Prostate gland (tissue), 2 donors: ENCODE results near the gene DIS3L2.

Source experiments
- POLR2A ChIP-seq: fragments of 450-650 bp; IDR thresholded peaks from one replicate; pipeline ENCODE4 v1.6.1; 2016; ENCODE audit warnings: antibody characterized with exemption, mild to moderate bottlenecking
- POLR2AphosphoS5 ChIP-seq: sonication (generic); formaldehyde crosslinking; IDR thresholded peaks from one replicate; pipeline ENCODE4 v1.6.1; 2017; ENCODE audit warnings: antibody characterized with exemption
- TF ChIP-seq, protein P1 (sequence below), 4 experiments: fragments of 200-600 bp in 2 of 4; fragments of 450-650 bp in 2 of 4; sonication (generic) in 2 of 4; IDR thresholded peaks; 1 replicate in 3 of 4; 2 replicates in 1 of 4; pipeline ENCODE4 v1.5.1; 2016 to 2019; ENCODE audit warnings: antibody characterized with exemption in 4 of 4, mild to moderate bottlenecking in 2 of 4, moderate library complexity in 2 of 4

DNA sequence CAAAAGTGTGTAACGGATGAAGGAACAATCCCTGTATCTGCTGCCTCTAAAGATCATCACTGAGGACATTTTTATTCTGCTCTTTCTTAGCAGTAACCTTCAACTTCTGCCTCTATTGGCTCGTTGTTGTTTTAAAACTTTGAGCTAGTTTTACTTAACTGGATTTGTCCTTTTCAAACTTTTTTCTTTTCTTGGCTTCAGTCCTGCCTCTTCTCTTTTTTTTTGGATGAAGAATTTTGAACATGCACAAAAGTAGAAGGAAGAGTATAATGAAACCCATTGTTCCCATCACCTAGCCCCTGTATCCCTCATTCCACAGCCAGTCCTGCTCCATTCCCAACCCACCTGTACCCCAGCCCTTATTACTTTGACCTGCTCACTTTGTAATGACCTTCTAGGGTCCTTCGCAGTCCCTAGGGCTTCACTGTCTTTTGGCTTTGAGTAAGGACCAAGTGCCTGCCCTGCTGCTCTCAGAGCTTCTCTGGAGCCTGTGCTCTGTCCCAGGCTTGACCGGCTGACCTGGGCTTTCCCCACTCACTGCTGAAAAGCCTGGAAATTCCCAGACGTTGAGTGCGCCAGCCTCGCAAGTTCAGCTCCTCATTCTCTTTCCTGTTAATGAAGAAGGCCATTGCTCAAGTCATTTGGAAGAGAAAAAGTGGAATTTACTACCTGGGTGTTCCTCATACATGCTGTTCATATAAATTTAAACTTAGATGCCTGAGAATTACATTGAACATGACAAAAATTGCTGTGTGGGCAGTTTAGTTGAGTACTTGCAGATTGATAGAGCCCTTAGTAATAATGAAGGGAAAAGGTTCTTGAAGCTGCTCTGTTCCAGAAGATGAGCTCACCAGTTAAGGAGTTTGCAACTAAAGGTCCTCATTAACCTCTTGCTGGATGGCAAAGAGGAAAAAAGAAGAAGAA, 267.7 kb downstream of the DIS3L2 start:
- no peak for TF ChIP-seq POLR2A
- TF ChIP-seq, protein P1, sequence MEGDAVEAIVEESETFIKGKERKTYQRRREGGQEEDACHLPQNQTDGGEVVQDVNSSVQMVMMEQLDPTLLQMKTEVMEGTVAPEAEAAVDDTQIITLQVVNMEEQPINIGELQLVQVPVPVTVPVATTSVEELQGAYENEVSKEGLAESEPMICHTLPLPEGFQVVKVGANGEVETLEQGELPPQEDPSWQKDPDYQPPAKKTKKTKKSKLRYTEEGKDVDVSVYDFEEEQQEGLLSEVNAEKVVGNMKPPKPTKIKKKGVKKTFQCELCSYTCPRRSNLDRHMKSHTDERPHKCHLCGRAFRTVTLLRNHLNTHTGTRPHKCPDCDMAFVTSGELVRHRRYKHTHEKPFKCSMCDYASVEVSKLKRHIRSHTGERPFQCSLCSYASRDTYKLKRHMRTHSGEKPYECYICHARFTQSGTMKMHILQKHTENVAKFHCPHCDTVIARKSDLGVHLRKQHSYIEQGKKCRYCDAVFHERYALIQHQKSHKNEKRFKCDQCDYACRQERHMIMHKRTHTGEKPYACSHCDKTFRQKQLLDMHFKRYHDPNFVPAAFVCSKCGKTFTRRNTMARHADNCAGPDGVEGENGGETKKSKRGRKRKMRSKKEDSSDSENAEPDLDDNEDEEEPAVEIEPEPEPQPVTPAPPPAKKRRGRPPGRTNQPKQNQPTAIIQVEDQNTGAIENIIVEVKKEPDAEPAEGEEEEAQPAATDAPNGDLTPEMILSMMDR (IDR thresholded peaks at IDR 0.05) = no peak
- no peak for TF ChIP-seq POLR2AphosphoS5
